Astrocyte of the hippocampus (primary cell): ENCODE results near the gene TNFRSF21.

Source experiments
- DNase-seq: peaks from one replicate; pipeline ENCODE4 v3.0.0; 2011; ENCODE audit warnings: low read depth, low spot score

The TNFRSF21 gene

GRCh38 chr6:47223251-47223650 lies 86.5 kb downstream of the TNFRSF21 start:
- peak; percentile 38 for DNase-seq

DNA sequence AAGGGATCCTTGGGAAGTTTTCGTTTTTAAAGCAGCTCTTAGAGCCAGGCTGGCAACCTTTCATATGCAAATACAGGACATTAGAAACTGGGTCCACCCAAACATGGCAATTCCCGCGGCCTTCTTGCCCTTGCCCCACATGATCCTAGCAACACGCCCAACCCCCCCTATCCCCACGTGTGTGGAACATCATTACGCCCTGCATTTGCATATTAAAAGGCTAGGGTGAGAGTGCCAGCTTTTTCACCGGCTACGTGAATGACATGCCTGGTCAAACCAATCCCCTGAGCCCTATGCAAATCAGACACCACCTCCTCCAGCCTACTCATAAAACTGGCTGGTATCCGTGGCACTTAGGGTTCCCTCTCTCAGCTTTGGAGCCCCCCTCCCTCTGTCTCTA lies 88.1 kb downstream of the TNFRSF21 start:
- no peak for DNase-seq

GRCh38 chr6:47209632-47210031 lies 100.1 kb downstream of the TNFRSF21 start:
- peak; percentile 79 for DNase-seq

DNA sequence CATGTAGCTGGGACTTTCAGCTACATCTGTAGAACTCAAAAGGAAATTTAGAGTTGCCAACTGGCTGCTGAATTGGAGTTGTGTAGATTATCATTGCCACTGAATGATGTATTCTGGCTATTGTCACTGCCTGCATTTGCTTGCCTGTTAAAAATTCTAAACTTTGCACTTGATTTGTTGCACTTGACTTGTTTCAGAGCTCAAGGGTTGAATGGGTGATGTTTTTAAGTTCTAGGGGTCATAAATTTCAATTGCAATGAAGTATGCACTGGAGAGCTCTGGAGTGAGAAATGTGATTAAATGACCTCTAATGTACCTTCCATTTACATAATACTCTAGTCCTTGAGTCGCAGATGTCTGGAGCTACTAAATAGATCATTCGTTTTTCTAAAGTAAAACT lies 102.4 kb downstream of the TNFRSF21 start:
- no peak for DNase-seq

DNA sequence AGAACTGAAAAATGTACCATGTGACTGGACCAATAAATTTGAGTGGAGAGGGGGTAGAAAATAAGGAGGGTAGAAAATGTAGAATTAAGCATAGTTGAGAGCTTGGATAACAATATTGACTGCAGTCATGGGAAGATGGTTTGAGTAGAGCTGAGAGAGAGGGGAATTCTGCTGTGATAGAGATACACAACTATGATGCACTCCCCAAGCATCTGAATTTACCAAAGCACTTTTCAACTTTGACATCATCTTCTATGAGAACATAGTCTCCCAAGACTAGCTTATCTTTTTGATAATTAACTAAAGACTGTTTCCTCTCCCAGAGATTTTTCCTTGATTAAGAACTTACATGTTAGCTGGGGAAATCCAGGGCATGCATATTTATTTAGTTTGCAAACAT lies 103.1 kb downstream of the TNFRSF21 start:
- DNase-seq: no peak

DNA sequence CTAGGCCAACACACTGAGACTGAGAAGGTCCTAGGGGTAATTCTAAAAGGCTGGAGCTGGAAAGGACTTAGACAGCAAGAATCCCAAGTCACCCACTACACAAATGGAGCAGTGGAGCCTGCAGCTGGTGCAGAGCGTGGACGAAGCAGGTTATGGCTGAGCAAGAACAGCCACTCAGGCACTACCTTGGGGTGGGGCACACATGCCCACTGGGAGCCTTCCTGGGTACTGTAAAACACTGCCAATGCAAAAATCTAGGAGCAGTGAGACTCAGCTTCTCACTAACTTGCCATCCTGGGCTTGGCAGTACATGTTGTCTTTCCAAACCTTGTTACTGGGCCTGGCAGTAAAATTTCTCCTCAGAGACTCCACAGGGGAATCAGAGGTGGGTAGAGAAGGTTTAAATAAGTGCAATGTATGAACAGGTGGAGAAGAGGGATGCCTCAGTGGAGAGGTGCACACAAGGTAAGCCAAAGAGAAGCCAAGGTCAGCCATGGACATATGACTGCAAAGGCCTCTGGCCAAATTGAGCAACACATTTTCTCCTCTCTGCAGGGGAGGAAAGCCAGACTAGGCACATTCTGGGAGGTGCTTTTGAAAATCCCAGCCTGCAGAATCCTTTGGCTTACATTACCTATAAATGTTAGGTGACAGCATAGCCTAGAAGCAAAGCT lies 105.6 kb downstream of the TNFRSF21 start:
- no peak for DNase-seq

GRCh38 chr6:47203266-47203937 lies 106.3 kb downstream of the TNFRSF21 start:
- DNase-seq: no peak

GRCh38 chr6:47202644-47203205 lies 107.0 kb downstream of the TNFRSF21 start:
- no peak for DNase-seq

DNA sequence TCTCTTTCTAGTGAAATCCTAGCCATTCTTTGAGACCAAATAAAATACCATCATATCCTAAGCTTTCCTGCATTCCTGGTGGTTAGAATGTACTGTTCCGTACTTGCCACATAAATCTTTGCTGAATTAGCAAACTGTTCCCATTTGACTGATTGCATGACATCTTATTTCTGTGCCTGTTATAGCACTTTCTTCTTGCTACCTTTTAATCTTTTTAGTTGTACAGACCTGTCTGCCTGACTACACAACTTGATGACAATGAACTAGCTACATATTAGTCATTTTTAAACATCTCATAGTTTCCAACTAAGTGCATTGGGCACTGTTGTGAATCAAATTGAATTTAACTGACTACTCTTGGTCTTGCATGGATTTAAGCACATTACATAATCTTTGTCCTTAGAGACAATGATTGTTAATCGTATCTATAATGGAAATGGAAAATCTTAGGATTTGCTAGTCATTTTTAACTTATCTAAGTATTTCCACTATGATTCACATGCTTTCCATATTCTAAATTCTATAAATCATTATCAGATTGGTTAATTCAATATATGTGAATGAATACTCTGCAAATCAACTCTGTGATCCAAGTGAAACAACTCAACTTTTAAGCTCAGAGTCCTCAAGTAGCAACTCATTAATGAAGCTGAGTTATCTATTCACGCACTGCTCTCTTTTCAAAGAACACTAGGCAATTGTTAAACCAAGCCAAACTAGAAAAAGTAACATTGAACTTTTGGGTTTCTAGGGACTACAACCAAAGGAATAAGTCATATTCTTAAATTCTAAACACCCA lies 109.0 kb downstream of the TNFRSF21 start:
- DNase-seq: peak; percentile 25

DNA sequence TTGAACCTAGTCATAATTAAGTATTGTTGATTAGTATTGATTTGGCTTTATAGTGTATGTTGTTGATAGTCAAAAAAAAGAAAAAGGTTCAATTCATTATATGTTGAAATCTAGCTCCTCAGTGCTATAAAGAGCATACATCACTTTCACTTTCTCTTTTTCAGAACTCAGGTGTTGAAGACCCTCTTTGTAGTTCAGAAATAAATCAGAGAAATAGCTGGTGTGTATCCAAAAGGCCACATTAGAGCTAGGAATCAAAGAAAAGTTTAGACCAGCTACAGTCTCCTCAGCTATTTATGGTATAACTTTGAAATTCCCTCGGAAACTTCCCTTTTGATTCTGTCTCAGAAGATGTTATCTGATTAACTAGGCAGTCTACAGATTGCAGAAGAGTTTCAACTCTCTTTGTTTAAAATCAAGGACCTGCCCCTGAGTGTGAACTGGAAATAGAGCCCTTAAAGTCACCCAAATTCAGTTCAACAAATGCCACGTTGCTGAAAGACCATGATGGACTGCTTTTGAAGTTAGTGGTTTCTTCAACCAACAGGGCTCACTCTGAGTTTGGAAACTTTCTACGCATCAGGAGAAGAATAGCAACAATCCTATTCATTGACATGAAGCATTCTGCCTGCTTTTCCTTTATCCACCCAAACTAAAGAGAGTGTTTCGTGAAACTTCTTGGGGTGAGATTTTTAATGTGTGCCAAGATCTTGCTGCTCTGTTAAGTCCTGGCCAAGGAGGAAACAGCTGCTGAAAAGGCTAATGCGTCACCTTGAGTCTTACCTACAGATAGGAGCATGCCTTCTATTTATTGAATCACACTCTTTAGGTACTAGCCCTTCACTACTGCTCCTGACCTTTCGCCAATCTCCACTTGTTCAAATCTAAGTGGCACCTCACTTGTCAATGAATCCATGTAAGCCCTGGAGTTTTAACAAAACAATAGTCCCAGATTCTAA lies 111.7 kb downstream of the TNFRSF21 start:
- DNase-seq: no peak

DNA sequence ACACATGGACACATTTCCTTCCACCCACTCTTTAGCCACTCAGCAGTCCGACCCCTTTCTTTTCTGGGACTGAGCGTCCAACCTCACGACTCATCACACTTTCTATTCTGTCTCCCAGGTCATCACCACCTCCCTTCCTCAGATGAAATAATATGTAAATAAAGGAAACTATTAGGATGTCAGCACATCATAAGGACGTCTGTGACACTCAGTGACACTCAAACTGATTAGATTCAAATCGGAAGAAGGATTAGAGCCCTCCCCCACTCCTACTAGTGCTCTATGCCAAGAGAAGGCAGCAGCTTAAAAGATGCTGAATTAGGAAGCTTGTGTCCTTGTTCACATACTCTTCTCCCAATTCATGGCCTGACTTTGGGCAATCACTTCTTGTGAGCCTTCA lies 113.6 kb downstream of the TNFRSF21 start:
- DNase-seq: no peak

GRCh38 chr6:47195011-47195650 lies 114.6 kb downstream of the TNFRSF21 start:
- no peak for DNase-seq

GRCh38 chr6:47188588-47189021 lies 121.1 kb downstream of the TNFRSF21 start:
- DNase-seq: peak; percentile 59

- DNase-seq: no peak
These were observed 121.7 kb downstream of the TNFRSF21 start for GRCh38 chr6:47187893-47188587.

DNA sequence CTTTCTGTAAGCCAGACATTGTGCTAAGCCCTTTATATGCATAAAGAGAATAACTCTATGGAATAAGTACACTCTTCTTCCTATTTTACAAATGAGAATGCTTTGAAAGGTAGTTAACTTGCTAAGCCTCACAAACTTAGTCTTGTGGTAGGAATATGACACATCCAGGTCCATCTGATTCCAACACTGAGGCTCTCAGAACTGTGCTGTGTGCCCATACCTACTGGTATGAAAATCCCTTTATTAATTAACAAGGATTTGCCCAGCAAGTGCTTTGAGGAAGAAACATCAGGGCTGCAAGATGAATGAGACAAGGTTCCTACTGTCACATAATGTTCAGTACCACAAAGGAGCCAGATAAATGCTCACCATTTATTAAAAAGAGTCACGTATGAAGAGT lies 122.6 kb downstream of the TNFRSF21 start:
- no peak for DNase-seq

DNA sequence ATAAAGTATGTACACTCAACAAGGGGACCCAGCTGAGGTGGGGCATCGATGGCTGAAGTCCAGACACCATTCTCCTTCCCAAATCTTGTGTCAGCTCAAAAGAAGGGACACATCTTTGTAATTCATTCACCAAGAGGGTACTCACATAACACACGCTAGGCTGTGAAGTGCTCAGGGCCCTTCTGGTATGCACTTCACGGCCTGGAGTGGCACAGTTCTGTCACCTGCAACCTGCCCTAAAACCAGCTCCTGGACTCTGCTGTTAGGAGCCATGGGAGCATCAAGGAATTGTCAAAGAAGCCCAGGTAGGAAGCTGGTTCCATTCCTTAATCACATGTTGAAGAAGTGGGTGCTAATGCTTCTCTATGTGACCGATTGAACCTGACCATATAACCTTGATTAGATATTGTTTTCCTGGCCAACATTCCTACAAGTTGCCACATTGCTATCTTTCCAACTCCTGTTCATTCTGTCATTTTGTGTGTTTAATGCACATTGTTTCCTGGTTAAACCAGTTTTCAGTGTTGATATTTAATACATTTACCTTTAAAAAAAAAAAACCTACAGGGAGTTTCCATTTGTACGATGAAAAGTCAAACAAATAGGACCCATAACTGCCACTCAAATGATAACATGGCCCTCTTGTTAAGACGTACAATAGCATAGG lies 127.3 kb downstream of the TNFRSF21 start:
- DNase-seq: no peak

DNA sequence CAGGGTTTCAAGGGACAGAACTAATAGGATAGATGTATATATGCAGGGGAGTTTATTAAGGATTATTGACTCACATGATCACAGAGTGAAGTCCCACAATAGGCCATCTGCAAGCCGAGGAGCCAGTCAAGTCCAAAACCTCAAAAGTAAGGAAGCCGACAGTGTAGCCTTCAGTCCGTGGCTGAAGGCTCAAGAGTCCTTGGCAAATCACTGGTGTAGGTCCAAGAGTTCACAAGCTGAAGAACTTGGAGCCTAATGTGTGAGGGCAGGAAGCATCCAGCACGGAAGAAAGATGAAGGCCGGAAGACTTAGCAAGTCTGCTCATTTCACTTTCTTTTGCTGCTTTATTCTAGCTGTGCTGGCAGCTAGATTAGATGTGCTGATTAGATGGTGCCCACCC lies 128.0 kb downstream of the TNFRSF21 start:
- no peak for DNase-seq
